GM19452 (cell line): ENCODE measurements around the gene ABCF2.

Source experiments
- ATAC-seq: cut with Tn5 transposase; IDR thresholded peaks from one replicate; pipeline ENCODE4 v1.9.1; 2021; ENCODE audit not compliant: unreplicated experiment

Gene ABCF2

GRCh38 chr7:151175047-151175792 is 51.8 kb downstream of the ABCF2 start:
- ATAC-seq = no peak

DNA sequence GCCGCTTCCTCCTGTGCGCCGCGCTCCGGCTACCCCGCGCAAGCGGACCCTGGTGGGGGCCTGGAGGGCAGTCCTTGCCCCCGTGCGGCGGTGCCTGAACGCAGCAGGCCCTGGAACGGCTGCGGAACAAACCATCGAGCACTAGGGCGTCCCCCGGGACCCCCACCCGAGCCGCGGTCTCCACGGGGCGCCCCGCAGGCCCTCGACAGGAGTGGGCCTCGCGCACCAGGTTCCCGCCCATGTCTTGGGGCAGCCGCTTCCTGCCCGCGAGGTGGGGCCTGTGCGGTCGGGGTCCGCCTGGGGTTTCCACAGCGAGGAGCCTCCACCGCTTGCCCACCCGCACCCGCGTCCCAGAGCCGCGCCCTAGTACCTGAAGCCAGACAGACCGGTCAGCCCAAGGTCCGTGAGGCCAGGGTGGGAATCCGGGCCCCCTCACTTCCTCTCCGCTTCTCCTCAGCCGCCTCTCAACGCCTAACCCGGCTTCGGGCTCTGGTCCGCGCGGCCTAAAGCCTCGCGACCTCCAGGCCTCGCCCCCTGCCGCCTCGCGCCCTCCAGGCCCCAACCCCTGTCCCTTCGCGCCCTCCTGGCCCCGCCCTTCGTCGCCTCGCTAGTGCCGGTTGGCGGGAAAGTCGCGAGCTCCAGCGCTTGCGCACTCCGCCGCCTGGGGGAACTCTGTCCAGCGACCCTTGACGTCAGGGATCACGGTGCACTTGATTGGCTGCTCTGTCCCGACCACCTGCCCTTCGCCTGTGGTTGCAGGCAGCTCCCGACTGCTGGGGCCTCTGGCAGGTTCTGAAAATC is 52.6 kb downstream of the ABCF2 start:
- no peak for ATAC-seq

DNA sequence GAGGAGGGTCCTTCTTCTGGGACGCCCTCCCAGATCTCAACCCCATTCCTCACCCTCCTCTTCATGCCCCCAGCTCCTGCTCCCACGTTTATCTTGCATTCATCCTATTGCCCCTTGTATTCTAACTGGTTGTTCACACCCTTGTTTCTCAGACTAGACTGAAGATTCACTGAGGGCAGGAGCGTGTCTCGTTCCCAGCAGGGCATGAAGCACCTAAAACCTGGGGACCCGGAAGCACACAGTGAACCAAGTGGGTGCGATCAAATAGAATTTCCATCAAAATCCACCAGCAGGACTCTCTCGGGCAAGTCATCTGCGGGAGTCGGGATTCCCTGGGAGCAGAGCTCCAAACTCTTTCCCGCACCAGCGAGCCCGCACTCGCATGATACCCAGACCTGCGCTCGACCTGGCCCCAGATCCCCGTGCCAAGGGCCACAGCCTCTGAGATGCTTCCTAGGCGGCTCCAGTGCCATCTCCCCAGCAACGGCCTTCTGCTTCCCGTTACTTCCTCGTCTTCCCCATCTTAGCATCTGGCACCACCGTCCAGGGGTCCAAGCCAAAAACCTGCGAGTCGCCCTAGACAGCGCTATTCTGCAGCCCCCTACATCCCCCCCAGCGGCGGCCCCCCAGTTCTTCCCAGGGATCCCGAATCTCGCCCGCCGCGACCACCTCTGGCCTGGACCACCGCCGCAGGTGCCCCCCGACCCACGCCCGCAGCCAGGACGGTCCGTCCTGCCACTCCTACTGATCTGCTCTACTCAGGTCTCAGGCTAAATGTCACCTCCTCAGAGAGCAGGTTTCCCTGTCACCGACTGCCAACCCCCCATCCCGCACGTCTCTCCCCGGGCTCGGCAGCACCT is 53.4 kb downstream of the ABCF2 start:
- ATAC-seq = no peak

DNA sequence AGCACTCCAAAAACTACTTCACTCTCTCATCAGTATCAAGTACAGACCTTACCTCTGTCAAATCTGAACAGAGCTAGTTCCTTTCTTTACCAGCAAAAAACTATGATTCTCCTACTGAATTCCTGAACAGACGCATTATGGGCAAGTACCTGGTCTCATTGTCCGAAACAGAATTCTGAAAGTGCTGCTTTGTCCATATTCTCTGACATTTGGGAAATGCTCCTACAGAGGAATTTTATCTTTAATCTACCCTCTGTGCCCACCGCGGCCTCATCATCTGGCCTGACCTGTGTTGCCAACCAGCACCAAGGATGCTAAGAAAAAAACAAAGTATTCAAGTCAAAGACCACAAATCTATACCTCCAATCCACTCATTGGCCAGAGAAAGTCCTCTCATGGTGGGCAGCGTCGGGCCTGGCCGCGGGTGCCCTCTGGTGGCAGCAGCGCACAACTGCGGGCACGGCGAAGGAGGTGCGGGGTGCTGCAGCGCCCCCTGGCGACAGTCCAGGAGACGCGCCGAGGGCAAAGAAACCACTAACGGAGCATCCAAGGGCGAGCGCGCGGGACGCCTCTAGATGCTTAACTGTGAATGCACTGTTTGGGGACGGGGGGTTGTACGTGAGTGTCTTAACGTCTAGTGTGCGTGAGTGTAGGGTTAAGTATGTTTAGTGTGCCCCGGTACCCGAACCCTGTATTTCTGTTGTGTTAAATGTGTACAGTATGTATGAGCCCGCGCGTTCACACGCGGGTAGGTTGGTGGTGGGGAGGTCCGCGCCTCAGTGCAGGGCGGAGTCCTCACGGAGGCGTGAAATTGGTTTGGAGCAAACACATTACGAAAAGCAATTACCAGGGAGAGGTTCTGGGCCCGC is 54.5 kb downstream of the ABCF2 start:
- peak; percentile 61 for ATAC-seq

DNA sequence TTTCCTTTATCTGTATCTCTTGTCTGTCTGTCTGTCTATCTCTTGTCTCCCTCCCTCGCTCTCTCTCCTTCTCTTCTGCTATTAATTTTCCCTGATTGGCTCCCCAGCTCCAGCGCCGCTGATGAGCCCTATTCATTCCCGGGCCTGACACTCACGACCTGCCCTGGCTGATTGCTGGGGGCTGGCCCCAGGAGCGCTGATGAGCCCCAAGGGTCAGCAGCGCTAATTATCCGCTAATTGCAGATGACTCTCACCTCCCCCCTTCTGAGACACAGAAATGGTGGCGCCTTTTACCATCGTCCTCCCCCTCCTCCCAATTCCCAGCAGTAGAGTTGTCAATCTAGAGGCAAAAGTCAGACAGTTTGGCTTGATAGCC is 58.2 kb downstream of the ABCF2 start:
- no peak for ATAC-seq

- no peak for ATAC-seq
These were observed 58.8 kb downstream of the ABCF2 start for GRCh38 chr7:151168003-151168786.

GRCh38 chr7:151167197-151167961 is 59.6 kb downstream of the ABCF2 start, which contains the start of gene GBX1:
TSS of gene GBX1 (minus strand) at chr7:151167694. CDS start at chr7:151167548, 146 bp downstream.
- ATAC-seq = no peak

DNA sequence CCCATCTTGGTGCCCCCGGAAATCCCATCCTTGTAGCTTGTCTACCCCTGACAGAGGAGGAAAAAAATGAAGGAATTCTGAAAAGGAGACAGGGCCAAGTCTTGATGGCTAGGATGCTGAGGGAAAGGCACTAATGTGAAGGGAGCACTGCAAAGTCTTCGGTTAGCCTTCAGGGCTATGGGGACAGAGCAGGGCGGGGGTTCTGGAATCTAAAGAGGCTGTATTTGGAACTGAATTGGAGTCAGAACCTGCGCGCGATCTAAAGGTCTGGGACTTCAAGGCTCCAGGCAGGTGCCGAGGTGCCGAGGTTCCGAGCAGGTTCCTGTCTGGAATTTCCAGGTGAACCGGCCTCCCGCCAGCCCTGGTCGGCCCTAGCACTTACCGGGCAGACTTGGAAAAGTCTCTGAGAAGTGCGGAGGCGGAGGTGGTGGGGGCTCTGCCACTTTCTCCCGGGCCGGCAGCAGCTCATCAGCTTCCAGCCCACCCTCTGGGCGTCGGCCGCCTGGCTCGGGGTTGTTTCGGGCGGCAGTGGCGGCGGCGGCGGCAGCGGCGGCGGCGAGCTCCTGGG is 60.3 kb downstream of the ABCF2 start:
- ATAC-seq = no peak
